ENCODE measurements around the gene ZNRF4.

- TF ChIP-seq CTCF (IDR thresholded peaks at IDR 0.05) (peak in 1 of 4 experiments; percentile 6), POLR2A (IDR thresholded peaks at IDR 0.05) (no peak)
These were observed 25.2 kb downstream of the ZNRF4 start for GRCh38 chr19:5480427-5480836.

Measured in uterus (tissue), 2 donors.